Panc1 (cell line): ENCODE measurements around the gene ZBTB7A. TPM values are rescaled to one million over a fixed set of nuclear protein-coding genes. Genes with fewer than 3 reads are reported as not detected.

Source experiments
- ATAC-seq: fragments of 200-7000 bp; cut with Tn5 transposase; 2 replicates; pipeline ENCODE4 v1.9.1; 2020; ENCODE audit warnings: mild to moderate bottlenecking, moderate library complexity
- BruUV-seq: library from RNA; stranded (reverse); fragments of 400-500 nt; replicated peaks from 2 replicates; lab custom pipeline; 2021; lab: Mats Ljungman, UMichigan
- CTCF ChIA-PET: fragments of 300-600 bp; sonication (Branson Sonifier 250); formaldehyde crosslinking; loops from one replicate; lab custom pipeline; 2022; ENCODE audit warnings: antibody characterized with exemption; lab: Charles Lee
- POLR2A ChIA-PET: fragments of 300-600 bp; sonication (Branson Sonifier 250); formaldehyde crosslinking; loops from one replicate; lab custom pipeline; 2022; ENCODE audit warnings: antibody characterized with exemption; lab: Charles Lee
- DNase-seq: peaks from one replicate; pipeline ENCODE4 v3.0.0-alpha.2; 2010; ENCODE audit warnings: low read depth, low spot score
- H3K27ac ChIP-seq: 2 replicates; pipeline ENCODE4 v1.5.1; 2011; ENCODE audit warnings: mild to moderate bottlenecking, low read length, inconsistent platforms
- H3K27me3 ChIP-seq: fragments of 200-500 bp; sonication (Bioruptor generic); 2 replicates; pipeline ENCODE4 v1.6.0; 2014; ENCODE audit warnings: low read length, inconsistent platforms; ENCODE audit not compliant: control insufficient read depth, insufficient read depth
- H3K36me3 ChIP-seq: fragments of 200-500 bp; sonication (Bioruptor generic); 2 replicates; pipeline ENCODE4 v1.5.1; 2014; ENCODE audit warnings: inconsistent platforms, mild to moderate bottlenecking, low read length, moderate library complexity; ENCODE audit not compliant: control insufficient read depth, insufficient read depth
- H3K4me1 ChIP-seq: 2 replicates; pipeline ENCODE4 v1.5.1; 2011; ENCODE audit warnings: inconsistent platforms, mild to moderate bottlenecking, low read length, moderate library complexity; ENCODE audit not compliant: control insufficient read depth, insufficient read depth
- H3K4me3 ChIP-seq, 2 experiments: 2 replicates each; pipeline ENCODE4 v1.5.1; 2011 to 2012; ENCODE audit warnings: low read depth in 2 of 2, low read length in 2 of 2, mild to moderate bottlenecking in 2 of 2, inconsistent platforms in 1 of 2, moderate library complexity in 1 of 2
- H3K9me3 ChIP-seq: fragments of 200-500 bp; sonication (Bioruptor generic); 2 replicates; pipeline ENCODE4 v1.5.1; 2014; ENCODE audit warnings: low read depth, mild to moderate bottlenecking, inconsistent platforms, low read length, moderate library complexity; ENCODE audit not compliant: control insufficient read depth, insufficient read depth
- CTCF ChIP-seq: fragments of 450-650 bp; IDR thresholded peaks from 2 replicates; pipeline ENCODE4 v1.5.1; 2017; ENCODE audit warnings: mild to moderate bottlenecking
- POLR2AphosphoS5 ChIP-seq: IDR thresholded peaks from 2 replicates; pipeline ENCODE4 v1.6.1; 2012; ENCODE audit warnings: mild to moderate bottlenecking, low read depth, low read length, moderate library complexity
- REST ChIP-seq, 2 experiments: IDR thresholded peaks; 2 replicates each; pipeline ENCODE4 v1.6.1; 2011 to 2012; ENCODE audit warnings: low read depth in 2 of 2, control low read depth in 1 of 2, low read length in 1 of 2, mild to moderate bottlenecking in 1 of 2, moderate library complexity in 1 of 2; ENCODE audit not compliant: insufficient read depth in 1 of 2
- SIN3A ChIP-seq: IDR thresholded peaks from 2 replicates; pipeline ENCODE4 v1.6.1; 2012; ENCODE audit warnings: low read depth, mild to moderate bottlenecking, low read length, moderate library complexity, borderline replicate concordance; ENCODE audit not compliant: insufficient read depth
- TCF7L2 ChIP-seq: IDR thresholded peaks from 2 replicates; pipeline ENCODE4 v1.6.1; 2011; ENCODE audit warnings: mild to moderate bottlenecking, low read depth, low read length, inconsistent platforms
- in situ Hi-C: cut with HindIII; loops from 2 replicates; pipeline ENCODE4 v1.10.0; 2016; ENCODE audit warnings: low sequenced_read_pairs, low pct_unique_long_range_greater_than_20kb
- intact Hi-C: fragments of 100-400 bp; cut with micrococcal nuclease; formaldehyde crosslinking; loops from one replicate; pipeline ENCODE4 v1.10.0; 2022; ENCODE audit not compliant: unreplicated experiment
- total RNA-seq: library from RNA; stranded (reverse); gene quantifications from one replicate; pipeline ENCODE4 v1.2.1, GENCODE V29; 2021; ENCODE audit not compliant: unreplicated experiment

The ZBTB7A gene
- total RNA-seq, 1 experiment from 2014 or later: 48.0 TPM

GRCh38 chr19:4016903-4017638 lies 49.6 kb downstream of the ZBTB7A start:
- DNase-seq: no peak
- intact Hi-C loops (no loop called here), in situ Hi-C loops (no loop called here)
- Histone ChIP-seq H3K36me3 (no peaks in the 10 kb centered on the region), H3K27me3 (no peaks in the 10 kb centered on the region), H3K9me3 (no peaks in the 10 kb centered on the region), H3K4me1 (no peaks in the 10 kb centered on the region), H3K4me3 (no peak overlapping the region), H3K27ac (no peak overlapping the region)
- no peak for TF ChIP-seq TCF7L2
- TF ChIP-seq CTCF: no peak
- no peak for ATAC-seq
- ChIA-PET POLR2A (no interaction called here), CTCF (no interaction called here)
- no TSS peak for BruUV-seq

- intact Hi-C loops: no loop called here
- Histone ChIP-seq H3K9me3 (no peaks in the 10 kb centered on the region), H3K27me3 (no peaks in the 10 kb centered on the region), H3K27ac (no peak overlapping the region), H3K4me1 (no peaks in the 10 kb centered on the region), H3K36me3 (no peaks in the 10 kb centered on the region), H3K4me3 (no peak overlapping the region)
- DNase-seq (no peak), ATAC-seq (no peak)
- ChIA-PET POLR2A (no interaction called here), CTCF (no interaction called here)
- TF ChIP-seq SIN3A (no peak), POLR2AphosphoS5 (no peak), REST (IDR thresholded peaks at IDR 0.05; ENCODE audit: insufficient read depth in 1 of 2, low read depth in 2 of 2, low read length in 1 of 2) (no peak), CTCF (no peak), TCF7L2 (no peak)
- BruUV-seq: no TSS peak
- in situ Hi-C loops: no loop called here
Observed at GRCh38 chr19:4016486-4016885, 50.2 kb downstream of the ZBTB7A start.
